HepG2 (cell line): ENCODE data around the gene CEBPA. TPM values are rescaled to one million over a fixed set of nuclear protein-coding genes. Genes with fewer than 3 reads are reported as not detected.

Source experiments
- CTCF ChIP-seq: sonication (generic); formaldehyde crosslinking; IDR thresholded peaks from 2 replicates; pipeline ENCODE4 v1.5.0; 2020; ENCODE audit warnings: mild to moderate bottlenecking, missing genetic modification reagents, moderate library complexity
- ELF3 ChIP-seq: IDR thresholded peaks from 2 replicates; pipeline ENCODE4 v1.6.1; 2016; ENCODE audit warnings: missing genetic modification reagents, missing compliant biosample characterization
- ERF ChIP-seq: IDR thresholded peaks from 2 replicates; pipeline ENCODE4 v1.6.1; 2018; ENCODE audit warnings: missing biosample characterization, missing genetic modification reagents
- GRHL1 ChIP-seq: sonication (generic); formaldehyde crosslinking; conservative IDR thresholded peaks from 2 replicates; pipeline ENCODE4 v1.8.0; 2022; ENCODE audit warnings: missing genetic modification reagents
- HMG20A ChIP-seq: IDR thresholded peaks from 2 replicates; pipeline ENCODE4 v1.6.1; 2016; ENCODE audit warnings: borderline replicate concordance
- HOXD1 ChIP-seq: sonication (generic); formaldehyde crosslinking; IDR thresholded peaks from 2 replicates; pipeline ENCODE4 v1.5.0; 2020; ENCODE audit warnings: missing genetic modification reagents
- KDM5B ChIP-seq: sonication (generic); formaldehyde crosslinking; IDR thresholded peaks from 2 replicates; pipeline ENCODE4 v1.4.0; 2020; ENCODE audit warnings: missing genetic modification reagents, mild to moderate bottlenecking, borderline replicate concordance
- MNT ChIP-seq: fragments of 450-650 bp; IDR thresholded peaks from 2 replicates; pipeline ENCODE4 v1.6.1; 2016
- POGK ChIP-seq: sonication (generic); formaldehyde crosslinking; conservative IDR thresholded peaks from 2 replicates; pipeline ENCODE4 v1.8.0; 2022; ENCODE audit warnings: mild to moderate bottlenecking, moderate library complexity, missing genetic modification reagents
- SNAPC2 ChIP-seq: sonication (generic); formaldehyde crosslinking; IDR thresholded peaks from 2 replicates; pipeline ENCODE4 v1.8.1; 2022; ENCODE audit warnings: mild to moderate bottlenecking, missing genetic modification reagents
- SRSF4 ChIP-seq: fragments of 200-400 bp; formaldehyde crosslinking; IDR thresholded peaks from one replicate; pipeline ENCODE4 v1.6.1; 2018; ENCODE audit warnings: mild to moderate bottlenecking, low read depth, low read length, moderate library complexity; ENCODE audit not compliant: poor library complexity, severe bottlenecking
- ZNF496 ChIP-seq: sonication (generic); formaldehyde crosslinking; IDR thresholded peaks from 2 replicates; pipeline ENCODE4 v1.8.1; 2023; ENCODE audit warnings: mild to moderate bottlenecking, moderate library complexity, missing genetic modification reagents; ENCODE audit not compliant: insufficient replicate concordance
- ZNF503 ChIP-seq: sonication (generic); formaldehyde crosslinking; IDR thresholded peaks from 2 replicates; pipeline ENCODE4 v1.4.0; 2020; ENCODE audit warnings: missing genetic modification reagents
- ZNF550 ChIP-seq: sonication (generic); formaldehyde crosslinking; IDR thresholded peaks from 2 replicates; pipeline ENCODE4 v1.4.0; 2020; ENCODE audit warnings: mild to moderate bottlenecking, missing genetic modification reagents, borderline replicate concordance
- ZNF597 ChIP-seq: sonication (generic); formaldehyde crosslinking; IDR thresholded peaks from 2 replicates; pipeline ENCODE4 v1.5.0; 2020; ENCODE audit warnings: missing genetic modification reagents
- ZNF614 ChIP-seq: IDR thresholded peaks from 2 replicates; pipeline ENCODE4 v1.6.1; 2018; ENCODE audit warnings: missing biosample characterization, missing genetic modification reagents, inconsistent platforms, borderline replicate concordance
- ZNF670 ChIP-seq: sonication (generic); formaldehyde crosslinking; IDR thresholded peaks from 2 replicates; pipeline ENCODE4 v1.8.0; 2022; ENCODE audit warnings: mild to moderate bottlenecking, missing genetic modification reagents, borderline replicate concordance
- ZNF878 ChIP-seq: sonication (generic); formaldehyde crosslinking; IDR thresholded peaks from 2 replicates; pipeline ENCODE4 v1.8.1; 2023; ENCODE audit warnings: mild to moderate bottlenecking, missing genetic modification reagents, moderate library complexity
- ZSCAN31 ChIP-seq: sonication (generic); formaldehyde crosslinking; IDR thresholded peaks from 2 replicates; pipeline ENCODE4 v1.5.0; 2020; ENCODE audit warnings: low read depth, mild to moderate bottlenecking, missing genetic modification reagents
- polyA plus RNA-seq, 8 experiments: library from polyadenylated mRNA; depleted of rRNA in 3 of 8; stranded (reverse) in 7 of 8; unstranded in 1 of 8; fragments of >200 nt; fragmentation: Illumina TruSeq in 4 of 8; extraction: Trizol in 4 of 8; gene quantifications; 2 replicates each; pipeline versions ENCODE4 v1.2.1 to v1.2.3, GENCODE V29; 2011 to 2016; ENCODE audit warnings: low read depth in 4 of 8, missing spikeins in 1 of 8, mixed read lengths in 1 of 8; ENCODE audit not compliant: insufficient read depth in 1 of 8
- total RNA-seq, 5 experiments: library from RNA; depleted of rRNA; stranded (reverse); fragments of >200 nt; fragmentation: Illumina TruSeq; extraction: Trizol; gene quantifications; 2 replicates each; pipeline ENCODE4 v1.2.3, GENCODE V29; 2016; ENCODE audit warnings: low read depth in 1 of 5

Gene CEBPA
- total and polyA plus RNA-seq, 2 of the 13 experiments (the other 11 are each of a cell fraction or from before 2014, with no cell fraction given), result 24.8 to 103 TPM

- TF ChIP-seq ELF3 (peak; percentile 92), CTCF (CRISPR knock-in tag) (peak; percentile 86), HOXD1 (CRISPR knock-in tag) (peak; percentile 94), ZNF496 (CRISPR knock-in tag) (no peak), ZNF670 (CRISPR knock-in tag) (peak; percentile 97), KDM5B (CRISPR knock-in tag) (peak; percentile 93), SNAPC2 (CRISPR knock-in tag) (0 out of 2 replicates have a peak, but pooled peaks have one; percentile 34), ZNF878 (peak; percentile 95), HMG20A (peak; percentile 96), GRHL1 (CRISPR knock-in tag) (no peak), SRSF4 (no peak), ZNF614 (CRISPR knock-in tag) (peak; percentile 90), ZNF550 (no peak), ZNF597 (CRISPR knock-in tag) (no peak), ERF (CRISPR knock-in tag) (peak; percentile 93), POGK (CRISPR knock-in tag) (peak; percentile 87; the same call in 1 of the 2 replicates), ZNF503 (CRISPR knock-in tag) (peak; percentile 98), MNT (peak; percentile 69), ZSCAN31 (CRISPR knock-in tag) (peak; percentile 89)
These were observed 26.3 kb downstream of the CEBPA start (continued) for GRCh38 chr19:33275933-33276619.
